Right lobe of liver (tissue), 6 donors: Measurements from ENCODE around the gene GNAI2. TPM values are rescaled to one million over a fixed set of nuclear protein-coding genes. Genes with fewer than 3 reads are reported as not detected.
"Not testable (repeated sequence)": the region's sequence is repeated elsewhere in the genome, so short reads cannot be mapped to it uniquely, and the experiment has no call there.

ENCODE experiments used
- ATAC-seq, 4 donors: fragments of 200-7000 bp; cut with Tn5 transposase; one replicate each; pipeline ENCODE4 v1.9.1; 2020; ENCODE audit warnings: mild to moderate bottlenecking in 4 of 4, moderate library complexity in 4 of 4
- DNase-seq, 3 donors: peaks; one replicate each; pipeline ENCODE4 v3.0.0-alpha.2; 2020
- H3K27ac ChIP-seq, 3 donors: fragments of 200-600 bp; one replicate each; pipeline ENCODE4 v1.8.0; 2022
- H3K27me3 ChIP-seq, 2 donors: fragments of 200-600 bp; one replicate each; pipeline ENCODE4 v1.8.0; 2022
- H3K36me3 ChIP-seq, 4 donors: fragments of 200-600 bp; sonication (generic) in 1 of 4; one replicate each; pipeline versions ENCODE4 v1.5.1 to v1.8.0; 2017 to 2022; ENCODE audit warnings: control low read depth in 1 of 4
- H3K4me1 ChIP-seq, 4 donors: fragments of 200-600 bp; sonication (generic) in 1 of 4; one replicate each; pipeline versions ENCODE4 v1.5.1 to v1.8.0; 2017 to 2022; ENCODE audit warnings: control low read depth in 1 of 4
- H3K4me3 ChIP-seq, 3 donors: fragments of 200-600 bp; one replicate each; pipeline ENCODE4 v1.8.0; 2022
- H3K9me3 ChIP-seq, 4 donors: fragments of 200-600 bp; sonication (generic) in 1 of 4; one replicate each; pipeline versions ENCODE4 v1.5.1 to v1.8.0; 2017 to 2022; ENCODE audit warnings: control low read depth in 1 of 4
- CTCF ChIP-seq, 4 donors: fragments of 200-600 bp in 3 of 4; fragments of 450-650 bp in 1 of 4; IDR thresholded peaks; one replicate each; pipeline versions ENCODE4 v1.5.1 to v1.8.0; 2016 to 2022; ENCODE audit warnings: antibody characterized with exemption in 4 of 4, mild to moderate bottlenecking in 2 of 4
- POLR2A ChIP-seq: fragments of 450-650 bp; IDR thresholded peaks from one replicate; pipeline ENCODE4 v1.6.1; 2017; ENCODE audit warnings: antibody characterized with exemption, mild to moderate bottlenecking
- WGBS: methylation state at CpG from one replicate; pipeline ENCODE4 v1.1.6; 2018; ENCODE audit warnings: low coverage, low lambda C conversion rate; ENCODE audit not compliant: insufficient coverage; ENCODE audit errors: missing lambda C conversion rate; 5-methylcytosine and 5-hydroxymethylcytosine counted together
- intact Hi-C, 2 donors: fragments of 100-400 bp; cut with DNase I; formaldehyde crosslinking; loops; one replicate each; pipeline versions ENCODE4 v1.11.2 to v1.14.1; 2022
- total RNA-seq, 6 experiments: library from RNA; depleted of rRNA in 2 of 6; stranded (reverse); fragments of >200 nt in 2 of 6; fragmentation: NEBNext Ultra II Directional in 3 of 6; extraction: Animal tissue kit (Norgen Biotek cat#: 25700) in 3 of 6; gene quantifications; one replicate each; pipeline versions ENCODE4 v1.1.0 to v1.2.4, GENCODE V29; 2016 to 2023
- donor health status: DM: no; HTN: yes; CAD: no.
- donor health status: DM: no; HTN: no; CAD: no.
- donor health status: DM: no; HTN: no; CAD: no.
- donor health status: DM: no; HTN: yes; CAD: no.
- donor health status: DM: no; HTN: yes; CAD: no.

GNAI2 gene
- total RNA-seq, 6 experiments from 2014 or later = 73.3 to 125 (median 98.7) TPM

DNA sequence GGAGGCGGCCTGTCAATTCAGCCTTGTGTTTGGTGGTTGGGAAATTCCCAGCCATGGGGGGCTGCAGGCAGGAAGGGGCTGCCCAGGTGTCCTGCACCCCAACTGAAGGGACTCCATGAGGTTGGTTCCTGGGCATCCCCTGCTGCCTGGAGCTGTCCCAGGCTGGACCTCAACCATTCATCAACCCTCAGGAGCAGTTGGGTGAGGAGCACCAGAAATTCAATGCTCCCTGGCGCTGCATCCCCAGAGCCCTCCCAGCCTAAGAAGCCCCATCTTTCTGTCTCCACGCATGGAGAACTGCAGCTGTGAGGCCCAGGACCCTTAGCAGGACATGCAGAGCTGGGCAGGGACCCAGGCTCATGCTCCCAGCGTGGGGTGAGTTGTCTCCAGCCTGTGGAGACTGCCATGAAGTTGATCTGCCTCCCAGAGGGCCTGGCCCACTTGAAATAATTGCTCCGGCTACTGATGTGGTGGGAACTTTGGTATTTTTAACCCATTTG is 25.0 kb downstream of the GNAI2 start:
- peak overlapping the region; percentile 91 to 95 (median 95) for H3K27ac ChIP-seq
- H3K4me1 ChIP-seq = peaks cover 0 to 10% (median 0%) of the 10 kb centered on the region in 4 donors
- TF ChIP-seq CTCF (IDR thresholded peaks at IDR 0.05) (no peak), POLR2A (no peak)
- peaks cover 0 to 23% (median 17%) of the 10 kb centered on the region in 4 donors for H3K36me3 ChIP-seq
- no peaks in the 10 kb centered on the region for H3K27me3 ChIP-seq
- intact Hi-C loops = loop anchor here in 1 of 2 donors (10.0 kb wide), 1 partner anchor 136 kb away; no protein-coding TSS in a partner anchor
- DNase-seq = no peak
- no CpG with 5 or more reads among the region's 5 CpGs for WGBS
- no peak overlapping the region for H3K4me3 ChIP-seq
- no peaks in the 10 kb centered on the region for H3K9me3 ChIP-seq
- no peak for ATAC-seq

DNA sequence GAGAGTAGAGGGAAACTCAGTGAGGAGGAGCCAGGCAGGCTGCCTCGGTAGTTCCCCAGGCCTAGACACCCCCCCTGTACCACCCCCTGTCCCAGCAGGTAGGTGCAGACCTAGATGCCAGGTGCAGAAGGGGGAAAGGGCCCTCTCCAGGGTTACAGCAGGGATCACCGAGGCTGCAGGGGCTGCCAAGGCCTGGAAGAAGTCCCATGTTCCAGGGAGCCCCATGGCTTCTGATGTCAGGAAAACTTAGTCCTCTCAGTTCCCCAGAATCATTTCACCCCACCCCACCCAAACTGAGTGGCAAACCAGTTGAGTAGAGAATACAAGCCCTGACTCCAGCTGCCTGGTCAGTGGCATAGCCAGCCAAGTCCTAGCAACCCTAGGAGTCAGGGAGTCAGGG is 25.5 kb downstream of the GNAI2 start:
- H3K27ac ChIP-seq = no peak overlapping the region
- no CpG with 5 or more reads among the region's 2 CpGs for WGBS

GRCh38 chr3:50262200-50262599 is 26.2 kb downstream of the GNAI2 start:
- H3K4me3 ChIP-seq, H3K9me3 ChIP-seq, ATAC-seq, H3K27ac ChIP-seq, H3K27me3 ChIP-seq, DNase-seq: not testable (repeated sequence)
- H3K4me1 ChIP-seq = peaks cover 0 to 16% (median 0%) of the 10 kb centered on the region in 4 donors
- intact Hi-C loops = loop anchor here in 1 of 2 donors (10.0 kb wide), 1 partner anchor 137 kb away; no protein-coding TSS in a partner anchor
- H3K36me3 ChIP-seq = peaks cover 0 to 11% (median 7%) of the 10 kb centered on the region in 4 donors
- 94% methylated on average over 2 of the region's 4 CpGs for WGBS

More for the DNA sequence above, 25.5 kb downstream of the GNAI2 start:
- Histone ChIP-seq H3K4me1 (peaks cover 0 to 10% (median 0%) of the 10 kb centered on the region in 4 donors), H3K36me3 (peaks cover 0 to 18% (median 13%) of the 10 kb centered on the region in 4 donors), H3K4me3 (no peak overlapping the region), H3K27me3 (no peaks in the 10 kb centered on the region), H3K9me3 (no peaks in the 10 kb centered on the region)
- TF ChIP-seq POLR2A (no peak), CTCF (IDR thresholded peaks at IDR 0.05) (no peak)
- ATAC-seq (no peak), DNase-seq (no peak)
- intact Hi-C loops = loop anchor here in 1 of 2 donors (10.0 kb wide), 1 partner anchor 137 kb away; no protein-coding TSS in a partner anchor

DNA sequence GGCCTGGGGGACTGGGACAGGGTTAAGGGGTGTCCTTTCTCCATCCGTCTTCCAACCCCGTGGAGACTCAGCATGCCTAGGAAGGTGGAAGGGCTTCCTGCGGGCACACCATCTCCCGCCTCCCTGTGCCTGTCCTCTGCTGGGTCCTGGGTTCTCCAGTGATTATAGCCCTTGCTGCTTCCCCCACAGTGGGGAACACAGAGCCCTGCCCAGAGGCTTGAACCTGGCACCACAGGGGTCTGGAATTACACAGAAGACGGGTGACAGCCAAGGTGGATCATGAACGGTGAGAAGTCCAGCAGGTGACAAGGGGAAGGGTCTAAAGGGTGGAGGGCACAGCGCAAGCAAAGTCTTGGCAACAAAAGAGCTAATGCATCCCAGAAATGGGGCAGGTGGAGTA is 26.8 kb downstream of the GNAI2 start:
- peaks cover 0 to 19% (median 0%) of the 10 kb centered on the region in 4 donors for H3K4me1 ChIP-seq
- no peaks in the 10 kb centered on the region for H3K9me3 ChIP-seq
- peaks cover 0 to 5% (median 2%) of the 10 kb centered on the region in 4 donors for H3K36me3 ChIP-seq
- DNase-seq = no peak
- no peak overlapping the region for H3K27ac ChIP-seq
- WGBS = 85% methylated on average over 4 of the region's 7 CpGs
- TF ChIP-seq POLR2A (no peak), CTCF (IDR thresholded peaks at IDR 0.05) (no peak)
- no peak for ATAC-seq
- H3K27me3 ChIP-seq = no peaks in the 10 kb centered on the region
- intact Hi-C loops = loop anchor here in 1 of 2 donors (10.0 kb wide), 1 partner anchor 138 kb away; no protein-coding TSS in a partner anchor
- H3K4me3 ChIP-seq = no peak overlapping the region
